OCI-LY1 (cell line): ENCODE data around the gene ICAM1.
"Not testable (repeated sequence)": the region's sequence is repeated elsewhere in the genome, so short reads cannot be mapped to it uniquely, and the experiment has no call there.

Experiments used
- H2AFZ ChIP-seq: fragments of 200-600 bp; sonication (generic), shearing (Covaris generic); 2 replicates; pipeline ENCODE4 v1.6.0; 2014; ENCODE audit warnings: antibody characterized with exemption, mild to moderate bottlenecking, low read length
- H3F3A ChIP-seq: fragments of 200-600 bp; sonication (generic), shearing (Covaris generic); 2 replicates; pipeline ENCODE4 v1.6.0; 2014; ENCODE audit warnings: mild to moderate bottlenecking, antibody characterized with exemption, low read length, moderate library complexity; ENCODE audit not compliant: insufficient read depth
- H3K27ac ChIP-seq: fragments of 200-600 bp; sonication (generic); 2 replicates; pipeline ENCODE4 v1.5.1; 2014; ENCODE audit warnings: low read length, mixed run types, mild to moderate bottlenecking, low read depth; ENCODE audit not compliant: poor library complexity, severe bottlenecking
- H3K27me3 ChIP-seq: fragments of 200-600 bp; sonication (generic); 2 replicates; pipeline ENCODE4 v1.6.0; 2014; ENCODE audit warnings: antibody characterized with exemption, mild to moderate bottlenecking, low read length, moderate library complexity; ENCODE audit not compliant: insufficient read depth
- H3K36me3 ChIP-seq: fragments of 200-600 bp; sonication (generic); 2 replicates; pipeline ENCODE4 v1.6.1; 2014; ENCODE audit warnings: mild to moderate bottlenecking, antibody characterized with exemption, low read length, moderate library complexity, mixed read lengths; ENCODE audit not compliant: insufficient read depth
- H3K4me1 ChIP-seq: fragments of 200-600 bp; sonication (generic); 2 replicates; pipeline ENCODE4 v1.5.1; 2014; ENCODE audit warnings: mild to moderate bottlenecking, low read length, moderate library complexity; ENCODE audit not compliant: insufficient read depth, severe bottlenecking
- H3K4me2 ChIP-seq: fragments of 200-600 bp; sonication (generic), shearing (Covaris generic); 2 replicates; pipeline ENCODE4 v1.6.1; 2014; ENCODE audit warnings: low read length
- H3K4me3 ChIP-seq: fragments of 200-600 bp; sonication (generic); 2 replicates; pipeline ENCODE4 v1.5.1; 2014; ENCODE audit warnings: low read length, low read depth, mild to moderate bottlenecking, mixed read lengths; ENCODE audit not compliant: poor library complexity, severe bottlenecking
- H3K79me2 ChIP-seq: fragments of 200-600 bp; shearing (Covaris generic); 2 replicates; pipeline ENCODE4 v1.6.1; 2016; ENCODE audit warnings: mixed run types, low read length, mixed read lengths; ENCODE audit not compliant: insufficient read depth
- H3K9ac ChIP-seq: fragments of 200-600 bp; sonication (generic), shearing (Covaris generic); 2 replicates; pipeline ENCODE4 v1.6.1; 2014; ENCODE audit warnings: mild to moderate bottlenecking, low read length, mixed read lengths
- H3K9me2 ChIP-seq: fragments of 200-600 bp; sonication (generic), shearing (Covaris generic); 2 replicates; pipeline ENCODE4 v1.6.1; 2014; ENCODE audit warnings: low read depth, mild to moderate bottlenecking, low read length, mixed read lengths
- H3K9me3 ChIP-seq: fragments of 200-600 bp; shearing (Covaris generic); 2 replicates; pipeline ENCODE4 v1.6.1; 2014; ENCODE audit warnings: low read length, mixed read lengths
- H4K20me1 ChIP-seq: fragments of 200-600 bp; sonication (generic), shearing (Covaris generic); 2 replicates; pipeline ENCODE4 v1.6.0; 2016; ENCODE audit warnings: mild to moderate bottlenecking, low read length; ENCODE audit not compliant: insufficient read depth
- EZH2 ChIP-seq: fragments of 200-600 bp; sonication (generic), shearing (Covaris generic); IDR thresholded peaks from 2 replicates; pipeline ENCODE4 v1.8.0; 2017; ENCODE audit warnings: borderline replicate concordance, mixed run types, mild to moderate bottlenecking, antibody characterized with exemption, low read length, moderate library complexity, mixed read lengths
- TF ChIP-seq, protein P1 (sequence below): fragments of 200-600 bp; sonication (generic), shearing (Covaris generic); IDR thresholded peaks from 2 replicates; pipeline ENCODE4 v1.5.1; 2017; ENCODE audit warnings: mild to moderate bottlenecking, antibody characterized with exemption, low read length, moderate library complexity, mixed read lengths

ICAM1 gene

DNA sequence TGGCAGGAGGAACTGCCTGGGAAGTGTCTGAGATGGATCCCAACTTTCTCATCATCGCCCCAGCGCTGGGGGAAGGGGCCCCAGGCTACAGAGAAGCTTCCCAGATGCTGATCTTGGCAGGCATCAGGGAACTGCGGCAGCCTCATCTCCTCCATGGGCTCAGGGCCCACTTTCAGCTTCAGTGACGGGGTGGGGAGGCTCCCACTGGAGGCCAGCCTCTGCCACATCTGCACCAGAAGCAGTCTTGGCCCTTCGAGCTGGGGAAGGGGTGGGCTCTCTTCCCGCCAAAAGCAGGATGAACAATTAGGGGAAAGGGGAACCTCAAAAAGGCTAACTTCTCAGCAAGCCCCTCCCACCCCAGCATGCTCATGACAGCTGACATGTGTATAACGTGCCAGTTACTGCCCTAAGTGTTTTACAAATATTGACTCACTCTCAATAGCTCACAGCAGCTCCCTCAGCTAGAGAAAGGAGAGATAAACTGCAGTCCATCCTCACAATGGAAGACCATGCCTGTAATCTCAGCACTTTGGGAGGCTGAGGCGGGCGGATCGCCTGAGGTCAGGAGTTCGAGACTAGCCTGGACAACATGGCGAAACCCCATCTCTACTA lies 32.6 kb upstream of the ICAM1 start:
- Histone ChIP-seq H3K79me2 (no peaks in the 10 kb centered on the region), H3K4me1 (peaks cover 92% of the 10 kb centered on the region), H3K9ac (peak overlapping the region; percentile 7; the same call in 1 of the 2 replicates), H4K20me1 (no peaks in the 10 kb centered on the region), H3K9me2 (no peaks in the 10 kb centered on the region), H2AFZ (no peak overlapping the region), H3K4me3 (no peak overlapping the region), H3K36me3 (no peaks in the 10 kb centered on the region), H3K9me3 (no peaks in the 10 kb centered on the region), H3K27me3 (no peaks in the 10 kb centered on the region), H3F3A (0 out of 2 replicates have a peak, but pooled peaks cover 4% of the 10 kb centered on the region), H3K27ac (peak overlapping the region; percentile 98), H3K4me2 (no peak overlapping the region; the same call in 1 of the 2 replicates)
- TF ChIP-seq, protein P1, sequence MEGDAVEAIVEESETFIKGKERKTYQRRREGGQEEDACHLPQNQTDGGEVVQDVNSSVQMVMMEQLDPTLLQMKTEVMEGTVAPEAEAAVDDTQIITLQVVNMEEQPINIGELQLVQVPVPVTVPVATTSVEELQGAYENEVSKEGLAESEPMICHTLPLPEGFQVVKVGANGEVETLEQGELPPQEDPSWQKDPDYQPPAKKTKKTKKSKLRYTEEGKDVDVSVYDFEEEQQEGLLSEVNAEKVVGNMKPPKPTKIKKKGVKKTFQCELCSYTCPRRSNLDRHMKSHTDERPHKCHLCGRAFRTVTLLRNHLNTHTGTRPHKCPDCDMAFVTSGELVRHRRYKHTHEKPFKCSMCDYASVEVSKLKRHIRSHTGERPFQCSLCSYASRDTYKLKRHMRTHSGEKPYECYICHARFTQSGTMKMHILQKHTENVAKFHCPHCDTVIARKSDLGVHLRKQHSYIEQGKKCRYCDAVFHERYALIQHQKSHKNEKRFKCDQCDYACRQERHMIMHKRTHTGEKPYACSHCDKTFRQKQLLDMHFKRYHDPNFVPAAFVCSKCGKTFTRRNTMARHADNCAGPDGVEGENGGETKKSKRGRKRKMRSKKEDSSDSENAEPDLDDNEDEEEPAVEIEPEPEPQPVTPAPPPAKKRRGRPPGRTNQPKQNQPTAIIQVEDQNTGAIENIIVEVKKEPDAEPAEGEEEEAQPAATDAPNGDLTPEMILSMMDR: no peak
- no peak for TF ChIP-seq EZH2

DNA sequence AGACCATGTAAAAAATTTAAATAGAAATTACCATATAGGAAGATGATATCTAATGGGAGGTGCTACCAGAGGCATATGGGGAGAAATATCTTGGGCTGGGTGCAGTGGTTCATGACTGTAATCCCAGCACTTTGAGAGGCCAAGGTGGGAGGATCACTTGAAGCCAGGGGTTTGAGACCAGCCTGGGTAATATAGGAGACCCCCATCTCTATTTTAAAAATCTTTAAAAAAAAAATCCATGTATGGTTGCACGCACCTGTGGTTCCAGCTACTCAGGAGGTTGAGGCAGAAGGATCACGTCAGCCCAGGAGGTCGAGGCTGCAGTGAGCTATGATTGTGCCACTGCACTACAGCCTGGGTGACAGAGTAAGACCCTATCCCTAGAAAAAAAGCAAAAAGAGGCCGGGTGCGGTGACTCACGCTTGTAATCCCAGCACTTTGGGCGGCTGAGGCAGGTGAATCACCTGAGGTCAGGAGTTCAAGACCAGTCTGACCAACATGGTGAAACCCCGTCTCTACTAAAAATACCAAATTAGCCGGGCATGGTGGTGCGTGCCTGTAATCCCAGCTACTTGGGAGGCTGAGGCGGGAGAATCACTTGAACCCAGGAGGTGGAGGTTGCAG lies 29.0 kb upstream of the ICAM1 start:
- not testable (repeated sequence) for H3K36me3 ChIP-seq, H3K79me2 ChIP-seq, H3K9me2 ChIP-seq, H3K9me3 ChIP-seq, H3K27me3 ChIP-seq, H2AFZ ChIP-seq, H3F3A ChIP-seq, H4K20me1 ChIP-seq
- H3K27ac ChIP-seq: peak overlapping the region; percentile 98
- peak overlapping the region; percentile 43 for H3K4me3 ChIP-seq
- peak overlapping the region; percentile 61 for H3K9ac ChIP-seq
- peaks cover 96% of the 10 kb centered on the region for H3K4me1 ChIP-seq
- H3K4me2 ChIP-seq: peak overlapping the region; percentile 51

DNA sequence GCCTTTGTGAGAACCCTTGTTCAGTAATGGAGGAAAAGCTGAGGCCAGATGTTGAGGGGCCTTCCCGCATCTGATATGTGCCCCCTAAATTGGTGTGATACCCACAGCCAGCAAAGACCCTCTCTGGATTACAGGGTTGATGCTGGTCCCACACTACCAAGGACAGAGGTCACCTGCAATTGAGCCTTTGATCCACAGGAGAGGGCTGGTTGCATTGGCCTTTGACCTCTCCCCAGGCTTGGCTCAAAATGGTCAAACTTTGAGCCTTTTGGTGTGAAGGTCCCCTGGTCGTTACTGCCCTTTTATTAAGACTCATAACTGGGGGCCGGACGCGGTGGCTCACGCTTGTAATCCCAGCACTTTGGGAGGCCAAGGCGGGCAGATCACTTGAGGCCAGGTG lies 27.3 kb upstream of the ICAM1 start:
- no peaks in the 10 kb centered on the region for H4K20me1 ChIP-seq
- H3K36me3 ChIP-seq: no peaks in the 10 kb centered on the region
- peak overlapping the region; percentile 60 for H3K9ac ChIP-seq
- H3K4me2 ChIP-seq: peak overlapping the region; percentile 14; the same call in 1 of the 2 replicates
- TF ChIP-seq, protein P1: no peak
- TF ChIP-seq EZH2: no peak
- H3K4me1 ChIP-seq: peaks cover 92% of the 10 kb centered on the region
- H3K4me3 ChIP-seq: no peak overlapping the region
- H3F3A ChIP-seq: peaks cover 9% of the 10 kb centered on the region; the same call in 1 of the 2 replicates
- no peaks in the 10 kb centered on the region for H3K9me3 ChIP-seq
- no peak overlapping the region for H2AFZ ChIP-seq
- peak overlapping the region; percentile 98 for H3K27ac ChIP-seq
- no peaks in the 10 kb centered on the region for H3K9me2 ChIP-seq
- H3K27me3 ChIP-seq: no peaks in the 10 kb centered on the region
- no peaks in the 10 kb centered on the region for H3K79me2 ChIP-seq
